ENCODE results near the gene WDR18.

WDR18 gene

DNA sequence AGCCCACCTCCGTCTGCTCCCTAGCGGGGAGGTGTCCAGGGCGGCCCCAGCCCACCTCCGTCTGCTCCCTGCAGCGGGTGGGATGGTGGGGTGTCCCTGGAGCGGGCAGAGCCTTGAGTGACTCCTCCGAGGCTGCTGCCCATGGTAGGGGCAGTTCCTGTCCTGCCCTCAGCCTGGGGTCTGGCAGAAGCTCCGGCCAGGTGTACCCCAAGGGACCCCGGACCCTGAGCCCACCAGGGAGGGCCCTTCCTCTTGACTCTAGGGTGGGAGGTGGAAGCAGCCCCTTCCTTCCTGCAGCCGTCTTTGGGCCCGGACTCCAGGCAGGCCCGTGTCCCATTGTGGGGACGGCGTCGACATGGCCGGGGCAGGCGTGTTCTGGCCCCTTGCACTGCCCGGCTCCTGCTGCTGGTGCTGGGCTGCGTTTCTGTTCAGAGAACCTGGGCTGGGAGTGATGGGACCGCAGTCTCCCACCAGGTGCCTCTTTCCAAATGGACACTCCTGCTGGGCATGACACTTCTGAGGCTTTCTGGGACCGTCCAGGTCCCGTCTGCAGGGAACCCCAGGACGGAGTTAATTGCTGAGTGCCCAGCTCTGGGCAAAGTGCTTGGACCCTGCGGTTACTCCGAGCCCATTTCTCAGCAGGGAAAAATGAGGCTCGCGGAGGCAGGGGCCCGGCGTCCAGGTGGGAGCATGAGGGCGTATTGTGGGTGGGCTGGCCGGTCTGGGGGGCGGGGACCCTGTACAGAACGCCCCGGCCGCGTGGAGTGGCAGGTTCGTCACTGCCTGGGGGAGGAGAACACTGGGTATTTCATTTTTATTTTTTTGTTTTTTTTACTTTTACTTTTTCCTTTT is 38.5 kb upstream of the WDR18 start:
- Mint-ChIP-seq H3K36me3 (no peaks in the 10 kb centered on the region), H3K4me1 (ENCODE audit: low read depth) (peaks cover 6% of the 10 kb centered on the region), H3K27ac (no peak overlapping the region), H3K27me3 (no peaks in the 10 kb centered on the region), H3K4me3 (no peak overlapping the region), H3K9me3 (ENCODE audit: low read depth) (no peaks in the 10 kb centered on the region)

DNA sequence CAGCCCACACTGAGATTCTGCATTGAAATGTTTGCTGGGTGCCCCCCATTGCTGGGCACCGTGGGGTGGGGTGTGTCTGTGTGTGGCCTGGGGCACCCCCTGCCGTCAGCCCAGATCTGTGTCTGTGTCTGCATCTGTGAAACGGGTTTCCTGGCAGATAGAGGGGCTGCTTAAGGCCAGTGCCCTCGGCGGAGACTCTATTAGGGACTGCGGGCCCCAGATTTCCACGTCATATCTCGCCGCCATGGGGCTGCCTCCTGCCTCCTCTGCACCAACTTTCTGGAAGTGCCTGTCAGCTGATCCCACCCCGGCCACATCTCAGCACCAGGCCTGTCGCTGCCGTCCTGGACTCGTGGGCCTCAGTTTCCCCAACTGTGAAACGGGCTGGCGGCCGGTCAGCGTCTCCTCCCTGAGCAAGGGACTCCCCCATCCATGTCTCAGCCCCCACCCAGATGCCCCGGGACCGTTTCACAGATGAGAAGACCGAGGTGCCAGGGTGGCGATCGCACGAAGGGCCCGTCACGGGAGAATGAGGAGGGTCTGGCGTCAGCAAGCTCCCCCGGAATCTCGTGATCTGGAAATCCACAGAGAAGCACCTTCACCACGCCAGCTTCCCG is 36.9 kb upstream of the WDR18 start:
- no peak overlapping the region for H3K4me3 Mint-ChIP-seq
- H3K27me3 Mint-ChIP-seq = no peaks in the 10 kb centered on the region
- no peaks in the 10 kb centered on the region for H3K36me3 Mint-ChIP-seq
- H3K9me3 Mint-ChIP-seq (ENCODE audit: low read depth) = no peaks in the 10 kb centered on the region
- no peaks in the 10 kb centered on the region for H3K4me1 Mint-ChIP-seq (ENCODE audit: low read depth)
- no peak overlapping the region for H3K27ac Mint-ChIP-seq

DNA sequence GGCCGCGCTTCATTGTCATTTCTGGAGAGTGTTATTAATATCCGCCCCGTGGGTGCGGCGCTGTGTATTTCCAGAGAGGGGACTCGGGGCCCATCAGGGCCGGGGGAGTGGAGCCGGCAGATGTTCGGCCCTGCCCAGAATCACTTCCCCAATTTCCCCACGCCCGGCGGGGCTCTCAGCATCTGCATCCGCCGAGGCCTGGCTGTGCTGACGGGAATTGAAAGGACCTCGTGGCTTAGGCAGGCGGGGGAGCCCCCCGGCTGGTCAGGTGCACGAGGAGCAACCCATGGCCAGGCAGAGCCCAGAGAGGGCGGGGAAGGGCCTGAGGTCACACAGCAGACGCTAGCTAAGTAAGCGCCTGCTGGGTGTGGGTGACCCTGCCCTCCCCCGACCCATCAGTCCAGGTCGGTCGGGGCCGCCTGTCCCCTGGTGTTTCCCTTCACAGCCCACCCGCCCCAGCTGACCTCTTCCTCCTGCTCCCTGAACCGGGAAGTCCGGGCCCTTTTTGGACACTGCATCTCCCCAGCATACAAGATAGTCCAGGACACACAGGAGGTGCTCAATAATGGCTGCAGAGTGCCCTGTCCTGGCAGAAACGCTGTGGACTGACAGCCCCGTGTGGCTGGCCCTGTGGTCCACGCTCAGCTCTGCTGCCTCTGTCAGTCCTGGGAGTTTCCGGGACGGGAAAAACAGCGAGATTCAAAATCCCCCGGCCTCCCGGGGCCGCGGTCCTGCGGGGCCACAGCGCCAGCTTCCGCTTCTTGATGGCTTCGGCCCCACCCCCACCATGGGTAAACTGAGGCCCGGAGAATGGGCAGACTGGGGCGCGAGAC is 36.2 kb upstream of the WDR18 start:
- H3K27me3 Mint-ChIP-seq = no peaks in the 10 kb centered on the region
- H3K27ac Mint-ChIP-seq = no peak overlapping the region

DNA sequence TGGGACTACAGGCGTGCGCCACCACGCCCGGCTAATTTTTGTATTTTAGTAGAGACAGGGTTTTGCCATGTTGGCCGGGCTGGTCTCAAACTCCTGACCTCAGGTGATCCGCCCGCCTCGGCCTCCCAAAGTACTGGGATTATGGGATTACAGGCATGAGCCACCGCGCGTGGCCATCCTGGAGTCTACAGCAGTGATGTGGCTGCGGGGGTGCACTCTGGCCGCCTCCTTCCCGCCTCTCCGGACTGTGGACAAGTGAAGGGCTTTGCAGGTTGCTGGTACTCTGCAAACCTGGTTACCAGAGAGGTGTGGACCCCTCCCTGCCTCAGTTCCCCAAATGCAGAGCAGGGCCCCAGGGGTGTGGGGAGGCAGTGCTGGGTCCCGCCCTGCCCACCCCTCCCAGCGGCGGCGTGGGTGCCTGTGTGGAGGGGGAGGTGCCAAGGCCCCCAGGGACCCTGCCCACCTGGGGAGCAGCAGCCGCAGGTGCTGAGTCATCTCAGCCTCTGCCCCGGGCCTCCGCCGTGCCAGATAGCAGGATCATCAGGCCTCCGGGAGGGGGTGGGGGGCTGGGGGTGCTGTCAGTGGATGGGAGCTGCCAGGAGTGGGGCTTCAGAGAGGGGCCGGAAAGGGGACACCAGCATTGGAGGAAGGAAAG is 35.2 kb upstream of the WDR18 start:
- Mint-ChIP-seq H3K4me3 (no peak overlapping the region), H3K27ac (no peak overlapping the region), H3K4me1 (ENCODE audit: low read depth) (peaks cover 4% of the 10 kb centered on the region), H3K9me3 (ENCODE audit: low read depth) (no peaks in the 10 kb centered on the region), H3K27me3 (no peaks in the 10 kb centered on the region), H3K36me3 (no peaks in the 10 kb centered on the region)

More for the DNA sequence above, 36.2 kb upstream of the WDR18 start:
- Mint-ChIP-seq H3K4me1 (ENCODE audit: low read depth) (peaks cover 1% of the 10 kb centered on the region), H3K9me3 (ENCODE audit: low read depth) (no peaks in the 10 kb centered on the region), H3K4me3 (no peak overlapping the region), H3K36me3 (no peaks in the 10 kb centered on the region)

DNA sequence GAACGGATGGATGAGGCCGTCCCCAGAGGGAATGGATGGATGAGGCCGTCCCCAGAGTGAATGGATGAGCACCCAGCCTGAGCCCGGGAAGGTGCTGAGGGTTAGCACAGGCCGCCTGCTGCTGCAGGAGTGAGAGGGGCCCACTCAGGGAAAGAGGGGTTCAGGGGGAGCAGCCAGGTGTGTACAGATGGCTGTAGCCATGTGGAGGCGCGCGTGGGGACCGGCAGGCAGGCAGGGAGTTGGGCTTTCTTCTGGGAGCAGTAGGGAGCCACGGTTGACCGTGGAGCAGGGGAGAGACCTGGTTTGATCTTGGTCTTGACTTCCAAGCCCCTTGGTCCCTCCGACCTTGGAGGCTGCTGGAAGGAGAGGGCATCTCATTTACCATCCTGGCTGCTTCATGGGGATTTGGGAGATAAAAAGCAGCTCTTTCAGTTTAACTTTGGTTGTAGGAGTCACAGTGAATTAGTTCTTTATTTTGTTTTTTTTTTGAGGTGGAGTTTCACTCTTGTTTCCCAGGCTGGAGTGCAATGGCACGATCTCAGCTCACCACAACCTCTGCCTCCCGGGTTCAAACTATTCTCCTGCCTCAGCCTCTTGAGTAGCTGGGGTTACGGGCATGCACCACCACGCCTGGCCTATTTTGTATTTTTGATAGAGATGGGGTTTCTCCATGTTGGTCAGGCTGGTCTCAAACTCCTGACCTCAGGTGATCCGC is 33.6 kb upstream of the WDR18 start:
- Mint-ChIP-seq H3K27ac (no peak overlapping the region), H3K4me1 (ENCODE audit: low read depth) (peaks cover 4% of the 10 kb centered on the region), H3K9me3 (ENCODE audit: low read depth) (no peaks in the 10 kb centered on the region), H3K4me3 (no peak overlapping the region), H3K36me3 (no peaks in the 10 kb centered on the region), H3K27me3 (no peaks in the 10 kb centered on the region)

DNA sequence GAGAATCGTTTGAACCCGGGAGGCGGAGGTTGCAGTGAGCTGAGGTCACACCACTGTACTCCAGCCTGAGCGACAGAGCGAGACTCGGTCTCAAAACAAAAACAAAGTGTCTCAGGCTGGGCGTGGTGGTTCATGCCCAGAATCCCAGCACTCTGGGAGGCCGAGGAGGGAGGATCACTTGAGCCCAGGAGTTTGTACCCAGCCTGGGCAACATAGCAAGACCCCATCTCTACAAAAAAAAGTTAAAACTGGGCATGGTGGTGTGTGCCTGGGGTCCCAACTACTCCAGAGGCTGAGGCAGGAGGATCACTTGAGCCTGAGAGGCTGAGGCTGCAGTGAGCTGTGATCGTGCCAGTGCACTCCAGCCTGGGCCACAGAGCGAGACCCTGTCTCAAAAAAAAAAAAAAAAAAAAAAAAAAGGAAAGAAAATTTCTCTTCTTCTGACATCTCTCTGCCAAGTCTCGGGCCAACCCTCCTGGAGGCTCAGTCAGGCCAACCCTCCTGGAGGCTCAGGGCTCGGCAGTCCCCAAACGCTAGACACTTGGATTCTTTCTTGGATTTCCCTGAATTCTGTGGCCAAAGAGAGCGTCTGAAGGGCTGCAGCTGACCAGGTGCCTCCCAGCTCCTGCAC is 32.0 kb upstream of the WDR18 start:
- Mint-ChIP-seq H3K9me3 (ENCODE audit: low read depth) (no peaks in the 10 kb centered on the region), H3K4me3 (no peak overlapping the region), H3K36me3 (no peaks in the 10 kb centered on the region), H3K27ac (no peak overlapping the region), H3K4me1 (ENCODE audit: low read depth) (peaks cover 4% of the 10 kb centered on the region), H3K27me3 (no peaks in the 10 kb centered on the region)

DNA sequence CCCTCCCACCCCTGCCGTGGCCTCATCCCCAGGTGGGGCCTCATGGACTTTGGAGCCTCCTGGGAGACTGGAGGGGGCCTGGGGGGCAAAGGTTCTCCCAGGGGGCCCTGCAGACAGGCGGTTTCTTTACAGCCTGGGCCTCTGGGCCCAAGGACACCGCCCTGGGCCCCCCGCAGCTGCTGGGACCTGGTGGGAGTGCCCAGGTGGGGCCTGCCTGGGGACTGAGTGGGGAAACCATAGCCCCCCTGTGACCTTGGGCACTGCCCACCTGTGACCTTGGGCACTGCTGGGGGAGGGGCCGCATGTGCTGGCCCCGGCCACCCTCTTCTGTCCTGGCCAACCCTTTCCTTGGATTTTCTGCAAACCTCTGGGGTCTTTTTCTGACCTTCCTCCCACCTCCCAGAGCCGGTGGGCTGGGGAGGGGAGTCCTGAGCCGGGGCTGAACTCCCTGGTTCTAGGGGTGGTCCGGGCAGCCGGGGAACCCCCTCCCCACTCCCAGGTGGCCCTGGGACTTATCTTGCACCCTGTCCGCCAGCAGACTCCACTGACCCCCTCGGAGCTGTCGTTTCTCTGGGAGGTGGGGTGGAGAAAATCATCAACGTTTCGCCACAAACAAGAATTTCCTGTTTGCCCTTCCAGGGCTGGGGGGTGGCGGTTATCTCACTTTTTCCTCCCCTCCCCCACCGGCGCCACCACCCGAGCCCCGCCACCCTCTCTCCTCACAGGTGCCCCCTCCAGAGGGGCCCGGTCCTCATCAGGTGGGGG is 31.3 kb upstream of the WDR18 start:
- no peaks in the 10 kb centered on the region for H3K9me3 Mint-ChIP-seq (ENCODE audit: low read depth)
- H3K27me3 Mint-ChIP-seq = no peaks in the 10 kb centered on the region
- peaks cover 4% of the 10 kb centered on the region for H3K4me1 Mint-ChIP-seq (ENCODE audit: low read depth)
- no peak overlapping the region for H3K27ac Mint-ChIP-seq
- H3K4me3 Mint-ChIP-seq = no peak overlapping the region
- H3K36me3 Mint-ChIP-seq = no peaks in the 10 kb centered on the region

DNA sequence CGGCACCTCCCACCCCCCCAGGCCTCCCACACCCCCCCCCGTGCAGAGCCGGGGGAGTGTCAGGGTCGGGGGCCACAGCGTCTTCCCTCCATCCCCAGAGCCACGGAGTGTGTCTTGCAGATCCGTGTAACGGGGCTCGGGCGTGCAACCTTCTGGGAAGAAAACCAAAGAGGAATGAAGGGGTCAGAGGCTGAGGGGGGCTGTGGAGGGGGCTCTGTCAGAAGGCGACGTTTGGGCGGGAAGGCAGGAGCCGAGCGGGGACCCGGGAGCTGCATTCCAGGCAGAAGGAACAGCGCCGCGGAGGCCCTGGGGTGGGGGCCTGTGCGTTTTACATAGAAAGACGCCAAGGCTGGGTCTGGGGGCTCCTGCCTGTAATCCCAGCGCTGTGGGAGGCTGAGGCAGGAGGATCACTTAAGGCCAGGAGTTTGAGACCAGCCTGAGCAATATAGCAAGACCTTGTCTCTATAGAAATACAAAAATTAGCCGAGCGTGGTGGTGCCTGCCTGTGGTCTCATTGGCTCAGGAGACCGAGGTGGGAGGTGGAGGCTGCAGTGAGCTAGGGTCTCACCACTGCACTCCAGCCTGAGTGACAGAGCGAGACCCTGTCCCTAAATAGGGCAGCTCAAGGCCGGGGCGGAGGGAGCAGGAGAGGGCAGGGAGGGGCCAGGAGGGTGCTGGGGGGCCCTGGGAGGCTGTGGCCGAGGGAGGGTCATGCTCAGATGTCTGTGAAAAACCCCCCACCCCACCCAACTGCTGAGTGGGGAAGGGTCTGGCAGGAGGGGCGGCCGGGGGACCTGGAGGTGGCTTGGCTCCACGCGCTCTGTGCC is 30.5 kb upstream of the WDR18 start:
- H3K36me3 Mint-ChIP-seq = no peaks in the 10 kb centered on the region
- H3K4me1 Mint-ChIP-seq (ENCODE audit: low read depth) = peaks cover 4% of the 10 kb centered on the region
- H3K27me3 Mint-ChIP-seq = no peaks in the 10 kb centered on the region
- H3K9me3 Mint-ChIP-seq (ENCODE audit: low read depth) = no peaks in the 10 kb centered on the region
- no peak overlapping the region for H3K27ac Mint-ChIP-seq
- no peak overlapping the region for H3K4me3 Mint-ChIP-seq

DNA sequence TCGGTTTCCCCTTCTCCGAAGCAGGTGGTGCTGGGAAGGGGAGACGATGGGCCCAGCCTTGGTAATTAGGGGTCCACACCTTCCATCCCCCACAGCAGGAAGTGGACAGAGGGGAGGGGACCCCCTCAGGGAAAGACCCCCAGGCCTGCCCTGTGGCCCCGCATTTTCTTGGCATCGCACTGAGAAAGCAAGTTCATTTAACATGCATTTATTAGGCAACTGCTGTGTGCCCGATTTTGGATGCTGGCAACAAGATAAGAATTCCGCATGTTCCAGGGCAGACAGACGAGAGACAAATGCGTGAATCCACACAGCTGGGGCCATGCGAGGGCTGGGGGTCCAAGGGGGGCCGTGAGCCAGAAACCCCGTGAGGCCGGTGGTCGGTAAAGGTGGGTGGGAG is 29.9 kb upstream of the WDR18 start:
- H3K9me3 Mint-ChIP-seq (ENCODE audit: low read depth) = no peaks in the 10 kb centered on the region
- H3K4me3 Mint-ChIP-seq = no peak overlapping the region
- H3K36me3 Mint-ChIP-seq = no peaks in the 10 kb centered on the region

DNA sequence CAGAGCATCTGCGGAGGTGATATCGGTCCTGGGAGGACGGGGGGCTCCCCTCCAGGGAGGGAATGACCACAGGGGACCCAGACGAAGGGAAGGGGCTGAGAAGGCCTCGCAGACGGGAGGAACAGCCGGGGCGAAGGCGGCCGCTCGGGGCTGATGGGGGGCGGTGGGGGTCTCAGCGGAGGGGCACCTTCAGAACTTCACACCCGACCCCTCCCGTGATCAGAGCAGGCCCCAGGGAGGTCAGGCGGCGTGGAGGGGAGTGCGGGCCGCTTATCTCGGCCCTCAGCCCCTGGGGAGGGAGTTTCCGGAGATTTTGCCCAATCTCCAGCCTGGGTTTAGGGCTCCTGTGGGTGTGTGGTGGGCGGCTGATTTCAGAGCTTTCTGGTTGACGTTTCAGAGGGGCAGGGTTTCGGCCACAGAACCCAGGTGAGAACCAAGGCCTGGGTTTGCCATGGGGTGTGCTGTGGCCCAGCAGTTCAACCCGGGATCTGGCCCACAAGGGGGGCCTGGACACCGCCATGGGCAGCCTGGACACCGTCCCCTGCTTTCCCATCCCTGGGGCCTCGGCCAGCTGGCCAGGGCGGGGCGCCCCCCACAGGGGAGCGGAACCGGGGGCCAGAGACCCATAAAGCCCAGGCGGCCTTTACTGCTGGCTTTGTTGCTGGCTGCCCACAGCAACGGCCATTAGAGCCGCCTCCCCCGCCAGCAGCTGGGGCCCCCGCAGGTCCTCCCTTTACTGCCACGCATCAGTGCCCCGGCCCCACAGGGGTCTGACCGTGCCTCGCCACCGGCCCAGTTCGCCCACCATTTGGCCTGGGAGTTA is 29.3 kb upstream of the WDR18 start:
- peaks cover 7% of the 10 kb centered on the region for H3K4me1 Mint-ChIP-seq (ENCODE audit: low read depth)
- no peak overlapping the region for H3K27ac Mint-ChIP-seq
- H3K27me3 Mint-ChIP-seq = no peaks in the 10 kb centered on the region
- H3K36me3 Mint-ChIP-seq = no peaks in the 10 kb centered on the region
- no peak overlapping the region for H3K4me3 Mint-ChIP-seq
- no peaks in the 10 kb centered on the region for H3K9me3 Mint-ChIP-seq (ENCODE audit: low read depth)

More for the DNA sequence above, 29.9 kb upstream of the WDR18 start:
- H3K27ac Mint-ChIP-seq = no peak overlapping the region
- no peaks in the 10 kb centered on the region for H3K27me3 Mint-ChIP-seq
- H3K4me1 Mint-ChIP-seq (ENCODE audit: low read depth) = peaks cover 7% of the 10 kb centered on the region

DNA sequence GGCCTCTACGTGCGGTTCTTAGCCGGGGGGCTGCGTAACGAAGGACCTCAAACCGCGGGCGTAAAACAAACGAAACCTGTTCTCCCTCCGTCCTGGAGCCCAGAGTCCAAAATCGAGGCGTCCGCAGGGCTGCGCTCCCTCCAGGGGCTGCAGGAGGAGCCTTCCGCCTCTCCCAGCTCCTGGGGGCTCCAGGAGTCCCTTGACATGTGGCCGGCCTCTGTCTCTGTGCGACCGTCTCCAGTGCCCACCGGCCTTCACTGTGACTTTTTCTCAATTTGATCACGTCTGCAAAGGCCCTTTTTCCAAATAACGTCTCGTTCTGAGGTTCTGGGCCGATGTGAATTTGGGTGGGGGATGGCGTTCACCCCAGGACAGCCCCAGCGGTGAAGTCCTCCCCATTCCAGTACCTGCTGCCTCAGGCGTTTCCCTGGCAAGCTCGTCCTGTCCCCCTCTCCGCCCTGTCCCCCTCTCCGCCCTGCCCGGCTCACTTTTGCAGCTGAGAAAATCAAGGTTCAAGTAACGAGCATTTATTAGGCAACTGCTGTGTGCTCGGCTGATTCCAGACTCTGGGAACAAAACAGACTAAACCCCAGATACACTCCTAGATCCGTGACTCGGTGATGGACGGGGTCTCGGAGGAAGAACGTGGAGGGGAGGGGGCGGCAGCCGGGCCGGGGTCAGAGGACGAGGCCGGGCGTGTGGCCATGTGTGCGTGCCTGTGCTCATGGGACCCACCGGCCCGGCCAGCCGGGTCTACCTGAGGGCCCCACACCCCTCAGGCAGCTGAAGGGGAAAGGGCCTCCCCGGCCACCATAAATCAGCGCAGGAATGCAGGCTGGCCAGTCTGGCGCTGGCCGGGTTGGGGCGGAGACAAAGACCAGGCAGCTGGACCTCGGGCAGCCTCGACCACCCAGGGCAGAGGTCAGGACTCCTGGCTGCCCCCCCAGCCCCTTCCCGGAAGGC is 28.1 kb upstream of the WDR18 start:
- Mint-ChIP-seq H3K9me3 (ENCODE audit: low read depth) (no peaks in the 10 kb centered on the region), H3K36me3 (no peaks in the 10 kb centered on the region), H3K27me3 (no peaks in the 10 kb centered on the region), H3K4me1 (ENCODE audit: low read depth) (peaks cover 7% of the 10 kb centered on the region), H3K27ac (no peak overlapping the region), H3K4me3 (no peak overlapping the region)

Data from activated naive CD8-positive, alpha-beta T cell (primary cell).